SK-N-SH treated with all-trans-retinoic acid at 6 μM for 48 hours (cell line): ENCODE measurements around the gene PCDH15.

Experiments used
- ATAC-seq: fragments of 200-7000 bp; cut with Tn5 transposase; 3 replicates; pipeline ENCODE4 v1.9.1; 2020; ENCODE audit warnings: mild to moderate bottlenecking, moderate library complexity
- ARNTL ChIP-seq: fragments of 450-650 bp; formaldehyde crosslinking; IDR thresholded peaks from 2 replicates; pipeline ENCODE4 v1.5.0; 2020; ENCODE audit warnings: low read depth, mild to moderate bottlenecking, moderate library complexity, borderline replicate concordance
- CSDC2 ChIP-seq: fragments of 250-450 bp; sonication (Bioruptor Pico); IDR thresholded peaks from 2 replicates; pipeline ENCODE4 v1.5.0; 2020; ENCODE audit warnings: mild to moderate bottlenecking, moderate library complexity
- ESRRG ChIP-seq: fragments of 250-450 bp; sonication (Bioruptor Pico); IDR thresholded peaks from 2 replicates; pipeline ENCODE4 v1.6.1; 2021; ENCODE audit warnings: mild to moderate bottlenecking
- GLIS3 ChIP-seq: fragments of 250-450 bp; sonication (Bioruptor Pico); IDR thresholded peaks from 2 replicates; pipeline ENCODE4 v1.5.0; 2020; ENCODE audit warnings: mild to moderate bottlenecking, moderate library complexity
- ISL1 ChIP-seq: fragments of 250-450 bp; sonication (Bioruptor Pico); IDR thresholded peaks from 2 replicates; pipeline ENCODE4 v2.1.2; 2022; ENCODE audit warnings: mild to moderate bottlenecking, moderate library complexity
- PPARA ChIP-seq: fragments of 250-450 bp; sonication (Bioruptor Pico); IDR thresholded peaks from 2 replicates; pipeline ENCODE4 v1.5.0; 2020; ENCODE audit warnings: mild to moderate bottlenecking, borderline replicate concordance
- RARB ChIP-seq: fragments of 250-450 bp; sonication (Bioruptor Pico); IDR thresholded peaks from 2 replicates; pipeline ENCODE4 v1.8.0; 2021; ENCODE audit warnings: mild to moderate bottlenecking, moderate library complexity
- SNAI2 ChIP-seq: fragments of 250-450 bp; sonication (Bioruptor Pico); IDR thresholded peaks from 2 replicates; pipeline ENCODE4 v1.5.0; 2020; ENCODE audit warnings: mild to moderate bottlenecking, moderate library complexity
- TCF4 ChIP-seq: fragments of 250-450 bp; sonication (Bioruptor Pico); IDR thresholded peaks from 2 replicates; pipeline ENCODE4 v1.8.0; 2021; ENCODE audit warnings: mild to moderate bottlenecking, moderate library complexity, borderline replicate concordance
- TOX ChIP-seq: fragments of 250-450 bp; sonication (Bioruptor Pico); IDR thresholded peaks from 2 replicates; pipeline ENCODE4 v1.8.0; 2021; ENCODE audit warnings: mild to moderate bottlenecking, moderate library complexity, borderline replicate concordance
- ZC3H10 ChIP-seq: fragments of 250-450 bp; sonication (Bioruptor Pico); IDR thresholded peaks from 2 replicates; pipeline ENCODE4 v1.5.1; 2021; ENCODE audit warnings: mild to moderate bottlenecking, moderate library complexity
- ZFP3 ChIP-seq: fragments of 250-450 bp; sonication (Bioruptor Pico); IDR thresholded peaks from 2 replicates; pipeline ENCODE4 v1.5.0; 2020; ENCODE audit warnings: mild to moderate bottlenecking, moderate library complexity
- ZFP30 ChIP-seq: fragments of 450-650 bp; formaldehyde crosslinking; IDR thresholded peaks from 2 replicates; pipeline ENCODE4 v1.5.0; 2022; ENCODE audit warnings: mild to moderate bottlenecking, moderate library complexity
- ZNF565 ChIP-seq: fragments of 450-650 bp; formaldehyde crosslinking; conservative IDR thresholded peaks from 2 replicates; pipeline ENCODE4 v1.5.0; 2020; ENCODE audit warnings: low read depth, mild to moderate bottlenecking, moderate library complexity
- ZNF70 ChIP-seq: fragments of 450-650 bp; formaldehyde crosslinking; IDR thresholded peaks from 2 replicates; pipeline ENCODE4 v1.5.0; 2020; ENCODE audit warnings: mild to moderate bottlenecking, moderate library complexity
- ZNF8 ChIP-seq: fragments of 450-650 bp; formaldehyde crosslinking; IDR thresholded peaks from 2 replicates; pipeline ENCODE4 v1.5.0; 2020; ENCODE audit warnings: mild to moderate bottlenecking, moderate library complexity
- TF ChIP-seq, protein P1 (sequence below): fragments of 250-450 bp; sonication (Bioruptor Pico); IDR thresholded peaks from 2 replicates; pipeline ENCODE4 v1.8.0; 2021; ENCODE audit warnings: low read depth, mild to moderate bottlenecking, moderate library complexity, borderline replicate concordance
- TF ChIP-seq, protein P2 (sequence below): fragments of 250-450 bp; sonication (Bioruptor Pico); IDR thresholded peaks from 2 replicates; pipeline ENCODE4 v1.8.0; 2020; ENCODE audit warnings: mild to moderate bottlenecking, moderate library complexity, borderline replicate concordance
- TF ChIP-seq, protein P3 (sequence below): fragments of 250-450 bp; sonication (Bioruptor Pico); IDR thresholded peaks from 2 replicates; pipeline ENCODE4 v1.5.0; 2020; ENCODE audit warnings: mild to moderate bottlenecking, moderate library complexity
- TF ChIP-seq, protein P4 (sequence below): fragments of 250-450 bp; sonication (Bioruptor Pico); IDR thresholded peaks from 2 replicates; pipeline ENCODE4 v1.5.1; 2020; ENCODE audit warnings: low read depth, mild to moderate bottlenecking, moderate library complexity

The PCDH15 gene

DNA sequence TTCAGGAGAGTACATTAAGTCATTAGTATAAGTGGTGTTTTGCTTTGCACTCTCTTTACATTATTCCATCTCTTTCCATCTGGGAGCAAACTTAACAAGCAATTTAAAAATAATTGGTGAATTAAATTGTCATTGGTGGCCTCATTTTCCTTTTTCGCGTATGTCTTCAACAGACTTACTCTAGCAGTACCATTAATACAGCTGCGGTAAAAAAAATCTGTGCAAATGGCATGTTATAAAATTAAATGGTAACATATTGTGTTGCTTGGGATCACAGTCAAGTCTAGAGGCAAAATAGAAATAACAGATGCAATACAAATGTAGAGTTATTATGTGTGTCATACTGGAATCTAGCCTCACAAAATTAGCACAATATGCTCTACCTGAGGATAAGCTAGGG is 322.4 kb downstream of the PCDH15 start:
- no peak for ATAC-seq
- TF ChIP-seq SNAI2 (CRISPR knock-in tag): no peak
- TF ChIP-seq, protein P1, sequence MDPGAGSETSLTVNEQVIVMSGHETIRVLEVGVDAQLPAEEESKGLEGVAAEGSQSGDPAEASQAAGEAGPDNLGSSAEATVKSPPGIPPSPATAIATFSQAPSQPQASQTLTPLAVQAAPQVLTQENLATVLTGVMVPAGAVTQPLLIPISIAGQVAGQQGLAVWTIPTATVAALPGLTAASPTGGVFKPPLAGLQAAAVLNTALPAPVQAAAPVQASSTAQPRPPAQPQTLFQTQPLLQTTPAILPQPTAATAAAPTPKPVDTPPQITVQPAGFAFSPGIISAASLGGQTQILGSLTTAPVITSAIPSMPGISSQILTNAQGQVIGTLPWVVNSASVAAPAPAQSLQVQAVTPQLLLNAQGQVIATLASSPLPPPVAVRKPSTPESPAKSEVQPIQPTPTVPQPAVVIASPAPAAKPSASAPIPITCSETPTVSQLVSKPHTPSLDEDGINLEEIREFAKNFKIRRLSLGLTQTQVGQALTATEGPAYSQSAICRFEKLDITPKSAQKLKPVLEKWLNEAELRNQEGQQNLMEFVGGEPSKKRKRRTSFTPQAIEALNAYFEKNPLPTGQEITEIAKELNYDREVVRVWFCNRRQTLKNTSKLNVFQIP (CRISPR knock-in tag): no peak
- TF ChIP-seq GLIS3 (CRISPR knock-in tag): no peak
- no peak for TF ChIP-seq TOX (CRISPR knock-in tag)
- TF ChIP-seq, protein P2, sequence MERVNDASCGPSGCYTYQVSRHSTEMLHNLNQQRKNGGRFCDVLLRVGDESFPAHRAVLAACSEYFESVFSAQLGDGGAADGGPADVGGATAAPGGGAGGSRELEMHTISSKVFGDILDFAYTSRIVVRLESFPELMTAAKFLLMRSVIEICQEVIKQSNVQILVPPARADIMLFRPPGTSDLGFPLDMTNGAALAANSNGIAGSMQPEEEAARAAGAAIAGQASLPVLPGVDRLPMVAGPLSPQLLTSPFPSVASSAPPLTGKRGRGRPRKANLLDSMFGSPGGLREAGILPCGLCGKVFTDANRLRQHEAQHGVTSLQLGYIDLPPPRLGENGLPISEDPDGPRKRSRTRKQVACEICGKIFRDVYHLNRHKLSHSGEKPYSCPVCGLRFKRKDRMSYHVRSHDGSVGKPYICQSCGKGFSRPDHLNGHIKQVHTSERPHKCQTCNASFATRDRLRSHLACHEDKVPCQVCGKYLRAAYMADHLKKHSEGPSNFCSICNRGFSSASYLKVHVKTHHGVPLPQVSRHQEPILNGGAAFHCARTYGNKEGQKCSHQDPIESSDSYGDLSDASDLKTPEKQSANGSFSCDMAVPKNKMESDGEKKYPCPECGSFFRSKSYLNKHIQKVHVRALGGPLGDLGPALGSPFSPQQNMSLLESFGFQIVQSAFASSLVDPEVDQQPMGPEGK (CRISPR knock-in tag): no peak
- no peak for TF ChIP-seq ZFP3 (CRISPR knock-in tag)
- no peak for TF ChIP-seq CSDC2 (CRISPR knock-in tag)

DNA sequence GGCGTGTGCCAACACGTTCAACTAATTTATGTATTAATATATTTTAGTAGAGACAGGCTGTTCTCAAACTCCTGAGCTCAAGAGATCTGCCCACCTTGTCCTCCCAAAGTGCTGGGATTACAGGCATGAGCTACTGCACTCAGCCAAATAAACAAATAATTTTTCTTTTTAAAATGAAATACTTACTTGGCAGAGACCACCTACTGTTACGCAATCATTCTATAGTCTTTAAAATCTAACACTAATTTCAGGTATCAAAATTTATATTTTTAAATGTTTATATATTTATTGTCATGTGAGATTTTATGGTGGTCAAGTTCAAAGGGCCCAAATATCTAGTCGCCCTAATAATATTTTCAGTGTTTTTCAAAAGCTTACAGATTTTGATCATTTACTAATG is 323.3 kb downstream of the PCDH15 start:
- TF ChIP-seq CSDC2 (CRISPR knock-in tag) (no peak), ARNTL (CRISPR knock-in tag) (no peak), ESRRG (CRISPR knock-in tag) (no peak), RARB (no peak), SNAI2 (CRISPR knock-in tag) (no peak), PPARA (CRISPR knock-in tag) (no peak), ZFP30 (no peak), ZNF8 (CRISPR knock-in tag) (no peak), ZNF565 (CRISPR knock-in tag) (no peak)
- TF ChIP-seq, protein P2 (CRISPR knock-in tag): no peak
- TF ChIP-seq, protein P3, sequence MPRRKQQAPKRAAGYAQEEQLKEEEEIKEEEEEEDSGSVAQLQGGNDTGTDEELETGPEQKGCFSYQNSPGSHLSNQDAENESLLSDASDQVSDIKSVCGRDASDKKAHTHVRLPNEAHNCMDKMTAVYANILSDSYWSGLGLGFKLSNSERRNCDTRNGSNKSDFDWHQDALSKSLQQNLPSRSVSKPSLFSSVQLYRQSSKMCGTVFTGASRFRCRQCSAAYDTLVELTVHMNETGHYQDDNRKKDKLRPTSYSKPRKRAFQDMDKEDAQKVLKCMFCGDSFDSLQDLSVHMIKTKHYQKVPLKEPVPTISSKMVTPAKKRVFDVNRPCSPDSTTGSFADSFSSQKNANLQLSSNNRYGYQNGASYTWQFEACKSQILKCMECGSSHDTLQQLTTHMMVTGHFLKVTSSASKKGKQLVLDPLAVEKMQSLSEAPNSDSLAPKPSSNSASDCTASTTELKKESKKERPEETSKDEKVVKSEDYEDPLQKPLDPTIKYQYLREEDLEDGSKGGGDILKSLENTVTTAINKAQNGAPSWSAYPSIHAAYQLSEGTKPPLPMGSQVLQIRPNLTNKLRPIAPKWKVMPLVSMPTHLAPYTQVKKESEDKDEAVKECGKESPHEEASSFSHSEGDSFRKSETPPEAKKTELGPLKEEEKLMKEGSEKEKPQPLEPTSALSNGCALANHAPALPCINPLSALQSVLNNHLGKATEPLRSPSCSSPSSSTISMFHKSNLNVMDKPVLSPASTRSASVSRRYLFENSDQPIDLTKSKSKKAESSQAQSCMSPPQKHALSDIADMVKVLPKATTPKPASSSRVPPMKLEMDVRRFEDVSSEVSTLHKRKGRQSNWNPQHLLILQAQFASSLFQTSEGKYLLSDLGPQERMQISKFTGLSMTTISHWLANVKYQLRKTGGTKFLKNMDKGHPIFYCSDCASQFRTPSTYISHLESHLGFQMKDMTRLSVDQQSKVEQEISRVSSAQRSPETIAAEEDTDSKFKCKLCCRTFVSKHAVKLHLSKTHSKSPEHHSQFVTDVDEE (CRISPR knock-in tag): no peak
- no peak for ATAC-seq

DNA sequence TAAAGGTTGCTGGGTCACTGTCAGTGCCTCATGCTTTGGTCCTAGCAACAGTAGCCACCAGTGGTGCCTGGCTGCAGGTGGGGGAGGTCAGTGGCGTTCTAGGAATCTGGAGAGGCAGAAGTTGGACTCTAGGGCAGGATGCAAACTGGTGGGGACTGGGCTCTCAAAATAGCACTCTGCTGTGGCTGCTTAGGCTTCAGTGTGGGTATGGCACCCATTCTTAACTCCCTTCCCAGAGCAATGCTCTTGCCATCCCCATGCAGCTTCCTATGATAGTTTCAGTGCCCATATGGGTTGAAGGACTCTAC is 330.8 kb downstream of the PCDH15 start:
- TF ChIP-seq ZFP3 (CRISPR knock-in tag) (no peak), ARNTL (CRISPR knock-in tag) (no peak), TOX (CRISPR knock-in tag) (no peak), ZNF70 (CRISPR knock-in tag) (no peak), ZC3H10 (CRISPR knock-in tag) (no peak), ZFP30 (no peak), SNAI2 (CRISPR knock-in tag) (no peak), CSDC2 (CRISPR knock-in tag) (no peak), GLIS3 (CRISPR knock-in tag) (no peak), PPARA (CRISPR knock-in tag) (no peak), TCF4 (no peak), ISL1 (CRISPR knock-in tag) (no peak), ZNF8 (CRISPR knock-in tag) (no peak)
- TF ChIP-seq, protein P4, sequence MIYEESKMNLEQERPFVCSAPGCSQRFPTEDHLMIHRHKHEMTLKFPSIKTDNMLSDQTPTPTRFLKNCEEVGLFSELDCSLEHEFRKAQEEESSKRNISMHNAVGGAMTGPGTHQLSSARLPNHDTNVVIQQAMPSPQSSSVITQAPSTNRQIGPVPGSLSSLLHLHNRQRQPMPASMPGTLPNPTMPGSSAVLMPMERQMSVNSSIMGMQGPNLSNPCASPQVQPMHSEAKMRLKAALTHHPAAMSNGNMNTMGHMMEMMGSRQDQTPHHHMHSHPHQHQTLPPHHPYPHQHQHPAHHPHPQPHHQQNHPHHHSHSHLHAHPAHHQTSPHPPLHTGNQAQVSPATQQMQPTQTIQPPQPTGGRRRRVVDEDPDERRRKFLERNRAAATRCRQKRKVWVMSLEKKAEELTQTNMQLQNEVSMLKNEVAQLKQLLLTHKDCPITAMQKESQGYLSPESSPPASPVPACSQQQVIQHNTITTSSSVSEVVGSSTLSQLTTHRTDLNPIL (CRISPR knock-in tag): no peak
- TF ChIP-seq, protein P3 (CRISPR knock-in tag): no peak
- TF ChIP-seq, protein P1 (CRISPR knock-in tag): no peak
- TF ChIP-seq, protein P2 (CRISPR knock-in tag): no peak
- ATAC-seq: no peak; the same call in 2 of the 3 replicates
